ENCODE measurements around the gene OR1L8. TPM values are rescaled to one million over a fixed set of nuclear protein-coding genes. Genes with fewer than 3 reads are reported as not detected.
A peak's percentile ranks its signal among the peaks of the same experiment; 100 is the strongest.

Gene OR1L8
- total RNA-seq, 1 experiment from 2014 or later = not detected

- no peaks in the 10 kb centered on the region for H3K79me1 ChIP-seq (ENCODE audit: insufficient read depth, low read depth, low read length, poor library complexity, severe bottlenecking)
- H3T11ph ChIP-seq (ENCODE audit: low read length) = no peak overlapping the region
- H2AFZ ChIP-seq (ENCODE audit: low read length) = no peak overlapping the region
- H3K9me3 ChIP-seq (ENCODE audit: control insufficient read depth, low read depth, low read length) = peaks cover 48% of the 10 kb centered on the region
- H2AK5ac ChIP-seq (ENCODE audit: insufficient read length, low read length) = no peak overlapping the region
- H3K27me3 Mint-ChIP-seq (ENCODE audit: low read depth) = no peaks in the 10 kb centered on the region; the same call in 1 of the 2 replicates
- H2BK15ac ChIP-seq (ENCODE audit: low read depth, low read length) = no peak overlapping the region
- no peak overlapping the region for H3K27ac ChIP-seq (ENCODE audit: insufficient read length, low read depth, low read length)
- H3K27ac Mint-ChIP-seq = no peak overlapping the region
- no peak overlapping the region for H4K91ac ChIP-seq (ENCODE audit: insufficient read length, low read depth, low read length)
- H4K20me1 ChIP-seq (ENCODE audit: control insufficient read depth, insufficient read depth, insufficient read length) = no peaks in the 10 kb centered on the region
- H3K4me1 Mint-ChIP-seq = no peaks in the 10 kb centered on the region
- no peak overlapping the region for H3K18ac ChIP-seq (ENCODE audit: insufficient read length, low read depth, low read length)
- H4K8ac ChIP-seq (replicated peaks; ENCODE audit: insufficient read length, low read depth, low read length) = no peak overlapping the region
- no peak overlapping the region for H2BK12ac ChIP-seq (ENCODE audit: insufficient read length, low read depth, low read length)
- peaks cover 5 to 27% (median 6%) of the 10 kb centered on the region in 3 experiments; a peak in 5 of 7 replicates for H3K36me3 Mint-ChIP-seq (ENCODE audit: insufficient read depth in 1 of 3, low read depth in 3 of 3)
- no peak overlapping the region for H2BK20ac ChIP-seq (ENCODE audit: low read depth, low read length, poor library complexity, severe bottlenecking)
- TF ChIP-seq CTCF (conservative IDR thresholded peaks at IDR 0.05) = no peak
- H3K4me3 Mint-ChIP-seq = no peak overlapping the region
- peak; percentile 75 for DNase-seq
- no peak overlapping the region for H4K5ac ChIP-seq (ENCODE audit: insufficient read length, low read depth, low read length)
- no peak overlapping the region for H3K56ac ChIP-seq (ENCODE audit: insufficient read length, low read depth, low read length)
- no CpG with 5 or more reads among the region's 9 CpGs for WGBS (ENCODE audit: extremely low coverage, insufficient read length, low lambda C conversion rate)
- H3K9me3 Mint-ChIP-seq = peaks cover 71 to 82% of the 10 kb centered on the region in 2 experiments
- no peak overlapping the region for H2BK5ac ChIP-seq (ENCODE audit: insufficient read length, low read length)
- no peak overlapping the region for H3K14ac ChIP-seq (ENCODE audit: insufficient read depth, low read length)
- H3K9ac ChIP-seq (ENCODE audit: extremely low read depth, insufficient read length, low read length) = no peak overlapping the region
- no peaks in the 10 kb centered on the region for H3K27me3 ChIP-seq (ENCODE audit: insufficient read depth, low read length)
- H3K23ac ChIP-seq (ENCODE audit: insufficient read length, low read depth, low read length) = no peak overlapping the region
- H3K23me2 ChIP-seq (ENCODE audit: insufficient read length, low read depth, low read length, poor library complexity, severe bottlenecking) = no peaks in the 10 kb centered on the region
- H3K79me2 ChIP-seq (ENCODE audit: insufficient read depth, low read length) = no peaks in the 10 kb centered on the region
- H2BK120ac ChIP-seq (ENCODE audit: low read depth, low read length, poor library complexity, severe bottlenecking) = no peak overlapping the region
- no peaks in the 10 kb centered on the region for H3K4me1 ChIP-seq (ENCODE audit: insufficient read depth, low read length)
- no peak overlapping the region for H3K4me2 ChIP-seq (ENCODE audit: insufficient read depth, insufficient read length, low read length)
- H3K4ac ChIP-seq (ENCODE audit: low read depth, low read length) = no peak overlapping the region
Observed at GRCh38 chr9:122562134-122562760, 20.9 kb downstream of the OR1L8 start.

Measured in H9 (cell line).